ENCODE measurements around the gene MINAR2.

MINAR2 gene

GRCh38 chr5:129771058-129771838 lies 23.4 kb downstream of the MINAR2 start:
- in situ Hi-C loops (cut with MboI; ENCODE audit: low sequenced_read_pairs) = no loop called here

GRCh38 chr5:129773376-129773775 lies 25.5 kb downstream of the MINAR2 start:
- in situ Hi-C loops (cut with MboI; ENCODE audit: low sequenced_read_pairs) = no loop called here

- in situ Hi-C loops (cut with MboI; ENCODE audit: low sequenced_read_pairs) = no loop called here
These were observed 33.7 kb downstream of the MINAR2 start for GRCh38 chr5:129781594-129781993.

GRCh38 chr5:129803403-129803802 lies 55.5 kb downstream of the MINAR2 start:
- in situ Hi-C loops (cut with MboI; ENCODE audit: low sequenced_read_pairs) = no loop called here

GRCh38 chr5:129804705-129805104 lies 56.8 kb downstream of the MINAR2 start:
- in situ Hi-C loops (cut with MboI; ENCODE audit: low sequenced_read_pairs) = no loop called here

GRCh38 chr5:129807162-129807814 lies 59.4 kb downstream of the MINAR2 start:
- in situ Hi-C loops (cut with MboI; ENCODE audit: low sequenced_read_pairs) = no loop called here

Measured in HL-60/S4 treated with retinoic acid at 250 ng/mL for 4 days and 3 days (cell line).